Measurements from ENCODE around the gene RAB1B.

Gene RAB1B

DNA sequence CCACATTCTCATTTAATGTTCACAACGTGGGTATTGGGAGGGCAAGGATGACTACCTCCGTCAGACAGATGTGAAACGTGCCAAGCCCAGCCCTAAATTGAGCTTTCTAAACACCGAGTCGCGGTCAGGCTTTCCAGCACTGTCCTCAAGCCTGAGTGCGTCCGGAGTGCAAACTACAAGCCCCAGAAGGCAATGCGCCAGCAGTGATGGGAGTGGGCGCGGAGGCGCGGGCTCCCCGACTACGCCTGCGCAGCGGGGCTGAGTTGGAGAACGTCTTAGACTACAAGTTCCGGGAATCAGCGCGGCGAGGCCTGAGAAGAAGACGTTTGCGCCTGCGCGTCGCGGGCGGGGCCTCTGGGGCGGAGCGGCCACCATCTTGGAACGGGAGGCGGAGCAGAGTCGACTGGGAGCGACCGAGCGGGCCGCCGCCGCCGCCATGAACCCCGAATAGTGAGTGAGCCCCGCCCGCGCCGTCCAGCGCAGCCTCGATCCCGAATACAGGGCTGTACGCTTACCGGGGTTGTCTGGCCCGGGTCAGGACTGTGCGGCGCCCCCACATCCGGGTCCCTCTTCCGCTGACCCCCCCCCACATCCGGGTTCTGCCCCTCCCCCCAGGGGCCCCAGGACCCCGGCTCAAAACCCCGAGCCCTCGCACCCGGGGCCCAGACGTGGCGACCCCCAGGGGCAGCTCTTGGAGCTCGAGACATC, at the start of gene RAB1B:
Gene RAB1B (plus strand): TSS at position 396 of the 708 bp plus-strand sequence. CDS start 41 bp downstream, at position 437.
- TF ChIP-seq GATA2 (IDR thresholded peaks at IDR 0.05; ENCODE audit: low read depth, low read length) (no peak), GATA3 (IDR thresholded peaks at IDR 0.05; ENCODE audit: low read depth, low read length) (no peak)

DNA sequence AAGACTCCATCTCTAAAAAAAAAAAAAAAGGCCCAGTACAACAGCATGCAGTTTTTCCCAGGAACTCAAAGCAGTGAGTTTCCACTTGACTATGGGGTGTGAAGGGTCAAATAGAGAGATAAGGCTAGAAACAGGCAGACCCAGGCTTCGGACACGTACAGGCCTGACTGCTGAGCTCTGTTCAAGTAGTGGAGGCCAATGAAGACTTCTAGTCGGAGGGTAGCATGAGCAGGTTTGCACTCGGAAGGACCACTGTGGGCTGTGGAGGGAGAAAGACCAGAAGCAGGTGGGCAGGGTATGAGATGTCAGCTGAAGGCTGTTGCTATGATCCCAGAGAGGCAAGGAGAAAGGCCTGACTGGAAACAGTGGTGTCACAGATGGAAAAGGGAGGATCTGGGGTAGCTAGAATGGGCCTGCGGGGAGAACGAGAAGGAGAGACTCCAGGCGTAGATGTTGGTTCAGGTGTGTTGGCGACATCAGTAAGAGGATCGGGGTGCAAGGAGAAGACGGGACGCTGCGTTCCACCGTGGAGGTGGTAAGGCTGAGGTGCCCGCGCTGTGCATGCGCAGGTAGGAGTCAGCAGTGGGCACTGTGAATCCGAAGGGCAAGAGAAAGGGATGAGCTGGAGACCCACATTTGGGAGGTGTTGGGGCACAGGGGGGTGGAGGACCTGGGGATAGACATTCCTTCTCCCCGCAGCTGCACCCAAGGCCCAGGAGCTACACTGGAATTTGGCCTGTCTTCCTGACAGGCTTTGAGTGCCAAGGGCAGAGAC, 49.4 kb upstream of the RAB1B start:
- TF ChIP-seq GATA2 (IDR thresholded peaks at IDR 0.05; ENCODE audit: low read depth, low read length) (no peak), GATA3 (IDR thresholded peaks at IDR 0.05; ENCODE audit: low read depth, low read length) (no peak)

DNA sequence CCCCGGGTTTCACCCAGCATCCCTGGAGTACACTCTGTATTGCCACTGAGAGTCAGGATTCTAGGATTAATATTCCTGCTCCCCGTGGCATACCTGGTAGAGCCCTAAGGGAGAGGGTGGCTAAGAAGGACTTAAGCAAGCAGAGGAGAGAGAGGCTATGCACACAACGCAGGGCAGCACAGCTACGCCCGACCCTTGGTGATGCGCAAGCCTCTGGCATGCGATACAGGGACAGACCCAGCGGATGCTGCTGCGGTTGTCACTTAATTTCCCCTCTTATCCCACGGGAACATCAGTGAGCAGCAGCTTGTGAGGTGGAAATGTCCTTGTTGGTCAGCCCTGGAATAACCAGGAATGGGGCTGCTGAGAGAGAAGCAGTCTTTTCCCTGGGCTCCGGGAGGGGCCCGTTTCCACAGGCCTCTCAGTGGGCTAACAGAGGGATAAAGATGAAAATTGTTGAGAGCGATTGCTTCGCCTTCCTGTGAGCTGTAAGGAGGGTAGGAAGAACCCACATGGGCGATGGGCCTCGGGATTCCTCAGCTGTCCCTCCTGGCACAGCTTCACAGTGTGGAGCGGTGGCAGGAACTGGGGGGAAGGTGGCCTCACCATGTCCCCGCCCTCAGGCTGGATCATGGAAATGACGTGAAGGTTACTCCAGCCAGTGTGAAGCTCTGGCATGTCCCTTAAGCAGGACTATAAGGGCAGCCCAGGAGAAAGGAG, 48.4 kb upstream of the RAB1B start:
- TF ChIP-seq GATA2 (IDR thresholded peaks at IDR 0.05; ENCODE audit: low read depth, low read length), result no peak

DNA sequence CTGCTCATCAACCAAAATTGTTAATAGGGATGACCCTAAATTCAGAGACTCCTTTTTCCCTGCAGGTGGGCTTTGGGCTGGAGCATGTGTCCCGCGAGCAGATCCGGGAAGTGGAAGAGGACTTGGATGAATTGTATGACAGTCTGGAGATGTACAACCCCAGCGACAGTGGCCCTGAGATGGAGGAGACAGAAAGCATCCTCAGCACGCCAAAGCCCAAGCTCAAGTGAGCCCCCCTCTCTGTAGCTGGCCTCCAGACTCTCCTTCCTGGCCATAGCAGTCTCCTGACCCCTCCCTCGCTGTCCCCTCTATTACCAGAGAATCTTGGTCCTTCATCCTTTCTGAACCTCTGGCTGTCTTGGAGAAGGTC, 47.9 kb upstream of the RAB1B start:
- TF ChIP-seq GATA2 (IDR thresholded peaks at IDR 0.05; ENCODE audit: low read depth, low read length) (no peak), GATA3 (IDR thresholded peaks at IDR 0.05; ENCODE audit: low read depth, low read length) (no peak)

DNA sequence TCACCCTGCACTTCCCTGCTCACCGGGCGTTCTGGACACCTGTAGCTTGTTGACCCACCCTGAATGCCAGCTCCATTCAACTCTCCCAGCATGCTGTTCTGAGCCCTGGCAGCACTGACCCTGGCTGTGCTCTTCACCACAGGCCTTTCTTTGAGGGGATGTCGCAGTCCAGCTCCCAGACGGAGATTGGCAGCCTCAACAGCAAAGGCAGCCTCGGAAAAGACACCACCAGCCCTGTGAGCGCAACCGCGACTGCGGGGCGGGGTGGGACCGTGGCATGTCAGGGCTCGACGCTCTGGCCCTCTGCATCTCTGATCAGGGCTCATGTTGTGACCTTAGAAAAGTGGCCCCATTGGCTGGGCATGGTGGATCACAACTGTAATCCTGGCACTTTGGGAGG, 47.4 kb upstream of the RAB1B start:
- no peak for TF ChIP-seq GATA3 (IDR thresholded peaks at IDR 0.05; ENCODE audit: low read depth, low read length)
- no peak for TF ChIP-seq GATA2 (IDR thresholded peaks at IDR 0.05; ENCODE audit: low read depth, low read length)

DNA sequence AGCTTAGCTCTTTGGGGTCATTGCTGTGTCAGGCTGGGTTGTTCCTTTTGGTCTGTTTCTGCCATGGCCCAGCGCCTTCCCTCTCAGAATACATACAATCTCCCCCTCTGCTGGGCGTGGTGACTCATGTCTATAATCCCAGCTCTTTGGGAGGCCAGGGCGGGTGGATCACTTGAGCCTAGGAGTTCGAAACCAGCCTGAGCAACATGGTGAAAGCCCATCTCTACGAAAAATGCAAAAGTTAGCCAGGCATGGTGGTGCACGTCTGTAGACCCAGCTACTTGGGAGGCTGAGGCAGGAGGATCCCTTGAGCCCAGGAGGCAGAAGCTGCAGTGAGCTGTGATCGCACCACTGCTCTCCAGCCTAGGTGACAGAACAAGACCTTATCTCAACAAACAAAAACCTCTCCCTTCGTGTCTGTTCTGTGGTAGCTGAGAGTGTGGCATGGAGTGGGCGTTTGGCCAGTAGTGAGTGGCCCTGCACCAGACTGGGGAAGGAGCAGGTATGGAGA, 46.7 kb upstream of the RAB1B start:
- TF ChIP-seq GATA2 (IDR thresholded peaks at IDR 0.05; ENCODE audit: low read depth, low read length) (no peak), GATA3 (IDR thresholded peaks at IDR 0.05; ENCODE audit: low read depth, low read length) (no peak)

DNA sequence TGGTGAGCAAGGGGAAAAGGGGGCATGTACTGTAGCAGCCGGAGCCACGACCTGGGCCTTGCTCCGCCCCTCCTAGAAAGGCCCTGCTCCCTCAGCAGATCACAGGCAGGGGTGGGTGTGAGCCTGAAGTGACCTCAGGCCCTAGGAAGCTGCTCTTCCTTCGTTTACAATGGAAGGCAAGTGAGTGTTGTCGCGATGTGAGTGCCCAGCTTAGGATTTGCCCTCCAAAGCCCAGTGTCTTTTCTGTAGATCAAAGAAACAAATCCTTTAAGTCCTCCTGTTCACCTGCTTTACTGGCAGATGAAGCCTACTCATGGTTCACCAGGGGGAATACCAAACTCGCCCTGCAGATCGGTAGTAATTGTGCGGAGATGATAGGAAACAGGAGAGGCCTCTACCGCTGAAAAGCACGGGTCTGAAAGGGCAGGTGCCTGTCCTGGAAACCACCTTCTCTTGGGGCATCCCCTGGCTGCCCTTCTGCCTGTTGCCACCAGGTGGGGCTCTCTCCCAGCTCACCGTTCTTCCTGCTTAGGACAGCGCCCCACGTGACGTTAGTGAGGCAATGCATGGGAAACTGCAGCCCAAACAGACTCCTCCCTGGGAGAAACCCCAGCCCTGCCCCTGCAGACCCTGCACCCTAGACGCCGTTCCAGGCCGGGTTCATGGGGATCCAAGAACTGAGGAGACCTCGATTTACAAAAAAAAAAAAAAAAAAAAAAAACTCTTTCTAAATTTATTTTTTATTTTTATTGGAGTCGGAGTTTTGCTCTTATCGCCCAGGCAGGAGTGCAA, 45.9 kb upstream of the RAB1B start:
- TF ChIP-seq GATA3 (IDR thresholded peaks at IDR 0.05; ENCODE audit: low read depth, low read length), result no peak
- TF ChIP-seq GATA2 (IDR thresholded peaks at IDR 0.05; ENCODE audit: low read depth, low read length), result no peak

DNA sequence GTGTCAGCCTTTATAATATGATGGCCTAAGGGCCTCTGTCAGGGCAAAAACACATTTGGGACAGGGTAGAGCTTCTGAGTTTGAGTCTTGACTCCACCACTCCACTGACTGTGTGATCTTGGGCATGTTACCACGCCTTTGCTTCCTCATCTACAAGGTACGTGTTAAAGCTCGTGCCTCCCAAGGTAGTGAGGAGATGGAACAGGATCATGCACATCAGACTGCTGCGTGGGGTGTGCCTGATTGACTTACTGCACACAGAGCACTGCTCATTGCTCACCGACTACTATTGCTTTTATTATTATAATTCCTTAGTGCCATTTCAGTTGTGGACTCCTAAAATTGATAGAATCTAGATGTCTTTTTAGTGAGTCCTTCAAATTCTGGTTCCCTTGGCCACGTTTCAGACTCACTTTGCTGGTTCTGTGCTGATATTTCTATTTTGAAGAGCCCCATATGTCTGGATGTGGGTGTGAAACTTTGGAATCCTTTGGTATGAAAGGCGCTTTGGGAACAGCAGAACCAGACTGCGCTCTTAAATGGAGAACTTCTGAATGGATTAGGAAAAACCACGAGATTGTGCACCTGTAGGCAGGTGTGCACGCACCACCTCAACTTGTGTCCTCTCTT, 44.1 kb upstream of the RAB1B start:
- no peak for TF ChIP-seq GATA2 (IDR thresholded peaks at IDR 0.05; ENCODE audit: low read depth, low read length)
- no peak for TF ChIP-seq GATA3 (IDR thresholded peaks at IDR 0.05; ENCODE audit: low read depth, low read length)

DNA sequence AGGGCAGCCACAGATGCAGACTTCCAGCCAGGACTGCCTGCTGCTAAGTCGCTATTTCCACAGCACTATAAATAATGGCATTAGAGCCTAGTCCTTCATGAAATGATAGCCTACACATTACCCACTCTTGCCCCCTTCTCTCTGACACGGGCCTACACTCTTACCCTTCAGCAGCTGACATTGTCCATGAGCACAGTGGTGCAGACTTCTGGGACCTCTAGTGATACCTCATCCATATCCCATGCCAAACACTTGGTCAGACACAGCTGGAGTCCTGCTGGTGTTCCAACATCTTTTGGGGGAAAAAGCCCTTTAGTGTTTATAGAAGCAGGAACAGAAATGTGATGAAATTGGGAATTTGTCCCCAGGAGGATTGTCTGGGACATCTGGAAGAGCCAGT, 43.4 kb upstream of the RAB1B start:
- TF ChIP-seq GATA3 (IDR thresholded peaks at IDR 0.05; ENCODE audit: low read depth, low read length) (no peak), GATA2 (IDR thresholded peaks at IDR 0.05; ENCODE audit: low read depth, low read length) (no peak)

DNA sequence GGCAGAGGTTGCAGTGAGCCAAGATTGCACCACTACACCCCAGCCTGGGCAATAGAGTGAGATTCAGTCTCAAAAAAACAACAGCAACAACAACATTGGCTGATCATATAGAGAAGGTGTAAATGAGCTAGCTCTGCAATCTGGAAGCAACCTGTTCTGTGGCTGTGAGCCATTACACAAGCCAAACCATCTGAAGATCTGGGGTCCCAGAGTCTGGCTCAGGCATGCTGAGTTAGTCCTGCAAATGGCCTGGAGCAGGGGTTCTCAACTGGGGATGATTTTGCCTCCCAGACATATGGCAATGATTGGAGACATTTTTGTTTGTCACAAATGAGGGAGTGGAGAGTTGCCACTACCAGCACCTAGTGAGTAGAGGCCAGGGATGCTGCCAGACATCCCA, 42.3 kb upstream of the RAB1B start:
- TF ChIP-seq GATA3 (IDR thresholded peaks at IDR 0.05; ENCODE audit: low read depth, low read length) (no peak), GATA2 (IDR thresholded peaks at IDR 0.05; ENCODE audit: low read depth, low read length) (no peak)

DNA sequence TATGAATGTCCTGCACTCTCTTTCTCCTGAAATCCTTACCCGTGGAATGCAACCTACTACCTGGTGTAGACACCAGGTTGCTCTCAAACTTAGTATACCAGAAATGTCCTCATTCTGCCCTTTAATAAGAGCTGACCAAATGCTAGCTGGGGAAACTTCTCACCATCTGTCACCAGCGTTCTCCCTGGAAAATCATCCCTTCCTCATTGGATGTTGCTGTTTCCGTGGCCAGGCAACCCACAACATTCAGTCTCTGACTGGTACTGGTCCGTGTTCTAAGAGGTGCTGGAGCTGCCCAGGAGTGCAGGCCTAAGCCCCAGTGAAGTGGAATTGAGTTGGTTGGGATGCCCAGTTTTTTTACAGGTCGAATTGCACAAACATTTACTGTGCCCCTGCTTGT, 40.7 kb upstream of the RAB1B start:
- TF ChIP-seq GATA3 (IDR thresholded peaks at IDR 0.05; ENCODE audit: low read depth, low read length), result no peak
- no peak for TF ChIP-seq GATA2 (IDR thresholded peaks at IDR 0.05; ENCODE audit: low read depth, low read length)

DNA sequence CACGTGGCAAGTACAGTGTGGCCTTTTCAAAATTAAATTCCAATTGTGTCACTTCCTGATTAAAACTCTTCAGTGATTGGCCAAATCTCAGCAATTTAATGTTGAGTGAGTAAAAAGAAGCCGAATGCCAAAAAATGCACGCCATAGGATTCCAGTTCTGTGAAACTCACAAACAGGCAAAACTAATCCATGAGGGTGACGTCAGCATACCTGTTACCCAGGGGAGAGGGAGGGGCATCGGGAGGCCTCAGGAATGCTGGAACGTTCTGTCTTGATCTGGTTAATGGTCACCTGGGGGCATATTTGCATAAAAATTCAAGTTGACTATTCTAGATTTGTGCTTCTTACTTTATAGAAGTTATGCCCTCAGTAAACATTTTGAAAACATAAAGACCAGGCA, 39.9 kb upstream of the RAB1B start:
- TF ChIP-seq GATA2 (IDR thresholded peaks at IDR 0.05; ENCODE audit: low read depth, low read length), result no peak
- TF ChIP-seq GATA3 (IDR thresholded peaks at IDR 0.05; ENCODE audit: low read depth, low read length), result no peak

DNA sequence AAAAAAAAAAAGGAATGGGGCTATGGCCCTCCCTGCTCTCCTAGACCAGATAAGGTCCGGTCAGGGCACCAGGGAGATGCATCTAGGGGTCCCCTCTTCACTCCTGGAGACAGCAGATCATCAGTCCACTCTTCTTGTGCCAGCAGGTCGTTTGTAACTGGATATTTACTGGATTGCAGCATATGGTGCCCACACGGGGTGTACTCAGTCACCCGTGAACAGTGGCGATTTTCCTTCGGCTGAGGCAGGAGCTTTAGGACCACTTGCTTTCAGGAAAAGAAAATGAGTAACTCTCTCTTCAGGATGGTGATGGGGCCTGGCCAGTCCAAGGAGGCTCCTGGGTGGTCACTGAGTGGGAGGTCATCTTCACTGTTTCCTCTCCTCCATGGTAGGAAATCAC, 38.3 kb upstream of the RAB1B start:
- TF ChIP-seq GATA3 (IDR thresholded peaks at IDR 0.05; ENCODE audit: low read depth, low read length), result no peak
- TF ChIP-seq GATA2 (IDR thresholded peaks at IDR 0.05; ENCODE audit: low read depth, low read length), result no peak
